ENCODE data around the gene UBA52. TPM values are rescaled to one million over a fixed set of nuclear protein-coding genes. Genes with fewer than 3 reads are reported as not detected.

Gene UBA52
- total and polyA plus RNA-seq, 2 of the 13 experiments (the other 11 are each of a cell fraction or from before 2014, with no cell fraction given): 959 to 1,782 TPM

- Histone ChIP-seq H3K36me3 (replicated peaks in 1 of 2; ENCODE audit: control insufficient read depth in 1 of 2, insufficient read depth in 2 of 2, low read length in 2 of 2) (peaks cover 5 to 26% of the 10 kb centered on the region in 2 experiments), H3K79me2 (ENCODE audit: insufficient read depth, low read length) (peaks cover 9% of the 10 kb centered on the region), H3K27me3 (ENCODE audit: control insufficient read depth in 1 of 2, insufficient read depth in 2 of 2, low read length in 2 of 2) (no peaks in the 10 kb centered on the region; a peak in 1 of 5 replicates), H3K9me3 (ENCODE audit: low read length) (no peaks in the 10 kb centered on the region), H3K27ac (ENCODE audit: extremely low read length, insufficient read depth, low read length) (no peak overlapping the region), H3K4me3 (replicated peaks in 1 of 3; ENCODE audit: insufficient read depth in 1 of 3, low read depth in 2 of 3, low read length in 3 of 3) (no peak overlapping the region), H3K4me2 (ENCODE audit: low read depth, low read length) (no peak overlapping the region), H3K9ac (ENCODE audit: insufficient read depth, low read depth, low read length) (no peak overlapping the region), H3K4me1 (ENCODE audit: insufficient read depth, low read length) (peaks cover 16% of the 10 kb centered on the region), H2AFZ (ENCODE audit: low read length) (no peak overlapping the region), H4K20me1 (ENCODE audit: insufficient read depth, low read length) (no peaks in the 10 kb centered on the region)
- POLR2A ChIA-PET: no interaction called here
- intact Hi-C loops (cut with micrococcal nuclease; ENCODE audit: unreplicated experiment) (no loop called here), in situ Hi-C loops (cut with HindIII; ENCODE audit: extremely low pct_ligation_motif_present, low pct_unique_long_range_greater_than_20kb) (no loop called here)
- no peak for DNase-seq (ENCODE audit: low spot score)
- 100% methylated on average over 11 of the region's 19 CpGs for WGBS (ENCODE audit: low lambda C conversion rate)
- no peak for ATAC-seq
- CTCF ChIA-PET (ENCODE audit: low intra/inter-chr PET ratio, low total read pairs): no interaction called here
- TF ChIP-seq RAD21 (CRISPR knock-in tag; IDR thresholded peaks at IDR 0.05): no peak
- TF ChIP-seq ZNF232 (CRISPR knock-in tag; IDR thresholded peaks at IDR 0.05; ENCODE audit: borderline replicate concordance): no peak
- TF ChIP-seq JUND (CRISPR knock-in tag; IDR thresholded peaks at IDR 0.05): no peak
- no peak for TF ChIP-seq SSRP1 (CRISPR knock-in tag; IDR thresholded peaks at IDR 0.05)
- TF ChIP-seq SAP130 (CRISPR knock-in tag; IDR thresholded peaks at IDR 0.05; ENCODE audit: low read depth): no peak
- TF ChIP-seq RBFOX2 (IDR thresholded peaks at IDR 0.05; ENCODE audit: low read depth, low read length): 0 out of 2 replicates have a peak, but pooled peaks have one; percentile 39
- peak; percentile 29 for TF ChIP-seq AGO2 (optimal IDR thresholded peaks at IDR 0.05; ENCODE audit: low read depth, low read length)
- TF ChIP-seq KLF12 (CRISPR knock-in tag; IDR thresholded peaks at IDR 0.05; ENCODE audit: borderline replicate concordance): no peak
- TF ChIP-seq, protein P1, sequence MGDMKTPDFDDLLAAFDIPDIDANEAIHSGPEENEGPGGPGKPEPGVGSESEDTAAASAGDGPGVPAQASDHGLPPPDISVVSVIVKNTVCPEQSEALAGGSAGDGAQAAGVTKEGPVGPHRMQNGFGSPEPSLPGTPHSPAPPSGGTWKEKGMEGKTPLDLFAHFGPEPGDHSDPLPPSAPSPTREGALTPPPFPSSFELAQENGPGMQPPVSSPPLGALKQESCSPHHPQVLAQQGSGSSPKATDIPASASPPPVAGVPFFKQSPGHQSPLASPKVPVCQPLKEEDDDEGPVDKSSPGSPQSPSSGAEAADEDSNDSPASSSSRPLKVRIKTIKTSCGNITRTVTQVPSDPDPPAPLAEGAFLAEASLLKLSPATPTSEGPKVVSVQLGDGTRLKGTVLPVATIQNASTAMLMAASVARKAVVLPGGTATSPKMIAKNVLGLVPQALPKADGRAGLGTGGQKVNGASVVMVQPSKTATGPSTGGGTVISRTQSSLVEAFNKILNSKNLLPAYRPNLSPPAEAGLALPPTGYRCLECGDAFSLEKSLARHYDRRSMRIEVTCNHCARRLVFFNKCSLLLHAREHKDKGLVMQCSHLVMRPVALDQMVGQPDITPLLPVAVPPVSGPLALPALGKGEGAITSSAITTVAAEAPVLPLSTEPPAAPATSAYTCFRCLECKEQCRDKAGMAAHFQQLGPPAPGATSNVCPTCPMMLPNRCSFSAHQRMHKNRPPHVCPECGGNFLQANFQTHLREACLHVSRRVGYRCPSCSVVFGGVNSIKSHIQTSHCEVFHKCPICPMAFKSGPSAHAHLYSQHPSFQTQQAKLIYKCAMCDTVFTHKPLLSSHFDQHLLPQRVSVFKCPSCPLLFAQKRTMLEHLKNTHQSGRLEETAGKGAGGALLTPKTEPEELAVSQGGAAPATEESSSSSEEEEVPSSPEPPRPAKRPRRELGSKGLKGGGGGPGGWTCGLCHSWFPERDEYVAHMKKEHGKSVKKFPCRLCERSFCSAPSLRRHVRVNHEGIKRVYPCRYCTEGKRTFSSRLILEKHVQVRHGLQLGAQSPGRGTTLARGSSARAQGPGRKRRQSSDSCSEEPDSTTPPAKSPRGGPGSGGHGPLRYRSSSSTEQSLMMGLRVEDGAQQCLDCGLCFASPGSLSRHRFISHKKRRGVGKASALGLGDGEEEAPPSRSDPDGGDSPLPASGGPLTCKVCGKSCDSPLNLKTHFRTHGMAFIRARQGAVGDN (CRISPR knock-in tag; IDR thresholded peaks at IDR 0.05): peak; percentile 12; the same call in 1 of the 2 replicates
- FAIRE-seq: no peak
- BruUV-seq (replicated peaks): no TSS peak
Measured at GRCh38 chr19:18539372-18539771, 32.3 kb upstream of the UBA52 start.
